Peyer's patch (tissue), 4 donors: ENCODE measurements around the gene ZC3HAV1. TPM values are rescaled to one million over a fixed set of nuclear protein-coding genes. Genes with fewer than 3 reads are reported as not detected.

Experiments used
- DNase-seq, 3 donors: peaks; one replicate each; pipeline ENCODE4 v3.0.0-alpha.2; 2017 to 2019
- H3K27ac ChIP-seq, 4 donors: fragments of 200-600 bp; sonication (generic); one replicate each; pipeline ENCODE4 v1.5.1; 2016 to 2019
- H3K27me3 ChIP-seq, 2 donors: fragments of 200-600 bp; sonication (generic); one replicate each; pipeline ENCODE4 v1.5.1; 2019
- H3K36me3 ChIP-seq, 3 donors: fragments of 200-600 bp; sonication (generic); one replicate each; pipeline ENCODE4 v1.5.1; 2016 to 2019
- H3K4me1 ChIP-seq, 4 donors: fragments of 200-600 bp; sonication (generic); one replicate each; pipeline ENCODE4 v1.5.1; 2016 to 2019
- H3K4me3 ChIP-seq, 4 donors: fragments of 200-600 bp; sonication (generic); 1 replicate in 3 of 4; 2 replicates in 1 of 4; pipeline ENCODE4 v1.5.1; 2016 to 2019; ENCODE audit warnings: mild to moderate bottlenecking in 1 of 4
- H3K9me3 ChIP-seq, 4 donors: fragments of 200-600 bp; sonication (generic); one replicate each; pipeline ENCODE4 v1.5.1; 2016 to 2019; ENCODE audit warnings: mild to moderate bottlenecking in 1 of 4
- CTCF ChIP-seq, 6 experiments: fragments of 450-650 bp in 4 of 6; fragments of 200-600 bp in 2 of 6; sonication (generic) in 1 of 6; IDR thresholded peaks; one replicate each; pipeline ENCODE4 v1.5.1; 2017 to 2019; ENCODE audit warnings: antibody characterized with exemption in 6 of 6, mild to moderate bottlenecking in 3 of 6, moderate library complexity in 1 of 6
- POLR2A ChIP-seq, 2 donors: fragments of 450-650 bp; IDR thresholded peaks; one replicate each; pipeline ENCODE4 v1.5.1; 2017; ENCODE audit warnings: antibody characterized with exemption in 2 of 2, mild to moderate bottlenecking in 2 of 2, moderate library complexity in 2 of 2
- total RNA-seq, 4 donors: library from RNA; depleted of rRNA; stranded (reverse); fragments of >200 nt; gene quantifications; one replicate each; pipeline ENCODE4 v1.1.0, GENCODE V29; 2016

Gene ZC3HAV1
- total RNA-seq, 4 donors from 2014 or later = 23.5 to 42.1 (median 32.7) TPM

GRCh38 chr7:139023076-139023475, 86.4 kb downstream of the ZC3HAV1 start:
- H3K27ac ChIP-seq = no peak overlapping the region
- no peaks in the 10 kb centered on the region for H3K9me3 ChIP-seq
- no peak for DNase-seq
- no peak for TF ChIP-seq CTCF (IDR thresholded peaks at IDR 0.05)
- TF ChIP-seq POLR2A (IDR thresholded peaks at IDR 0.05) = no peak
- peaks cover 0 to 20% (median 0%) of the 10 kb centered on the region in 3 donors for H3K36me3 ChIP-seq
- no peak overlapping the region for H3K4me3 ChIP-seq
- H3K4me1 ChIP-seq = no peaks in the 10 kb centered on the region
- H3K27me3 ChIP-seq = no peaks in the 10 kb centered on the region

GRCh38 chr7:139022286-139022685, 87.2 kb downstream of the ZC3HAV1 start:
- Histone ChIP-seq H3K27ac (no peak overlapping the region), H3K4me3 (no peak overlapping the region), H3K27me3 (no peaks in the 10 kb centered on the region), H3K9me3 (no peaks in the 10 kb centered on the region), H3K4me1 (no peaks in the 10 kb centered on the region), H3K36me3 (peaks cover 0 to 12% (median 0%) of the 10 kb centered on the region in 3 donors)
- no peak for TF ChIP-seq POLR2A (IDR thresholded peaks at IDR 0.05)
- no peak for TF ChIP-seq CTCF (IDR thresholded peaks at IDR 0.05)
- DNase-seq = no peak

GRCh38 chr7:139018910-139019309, 90.6 kb downstream of the ZC3HAV1 start:
- no peak for DNase-seq
- TF ChIP-seq CTCF (IDR thresholded peaks at IDR 0.05) (no peak), POLR2A (IDR thresholded peaks at IDR 0.05) (no peak)
- H3K36me3 ChIP-seq = no peaks in the 10 kb centered on the region
- no peaks in the 10 kb centered on the region for H3K4me1 ChIP-seq
- no peaks in the 10 kb centered on the region for H3K9me3 ChIP-seq
- no peak overlapping the region for H3K4me3 ChIP-seq
- no peaks in the 10 kb centered on the region for H3K27me3 ChIP-seq
- H3K27ac ChIP-seq = no peak overlapping the region

GRCh38 chr7:139016931-139017511, 92.5 kb downstream of the ZC3HAV1 start:
- DNase-seq = peak in 2 of 3 donors; percentile 46 to 83
- TF ChIP-seq CTCF (IDR thresholded peaks at IDR 0.05) (peak; percentile 35 to 74 (median 64)), POLR2A (IDR thresholded peaks at IDR 0.05) (no peak)
- no peaks in the 10 kb centered on the region for H3K9me3 ChIP-seq
- no peaks in the 10 kb centered on the region for H3K27me3 ChIP-seq
- H3K4me1 ChIP-seq = no peaks in the 10 kb centered on the region
- no peaks in the 10 kb centered on the region for H3K36me3 ChIP-seq
- H3K4me3 ChIP-seq = no peak overlapping the region
- H3K27ac ChIP-seq = no peak overlapping the region

GRCh38 chr7:139011373-139011772, 98.1 kb downstream of the ZC3HAV1 start:
- Histone ChIP-seq H3K27me3 (no peaks in the 10 kb centered on the region), H3K27ac (no peak overlapping the region), H3K4me1 (no peaks in the 10 kb centered on the region), H3K9me3 (no peaks in the 10 kb centered on the region), H3K36me3 (no peaks in the 10 kb centered on the region), H3K4me3 (no peak overlapping the region)
- TF ChIP-seq POLR2A (IDR thresholded peaks at IDR 0.05) (no peak), CTCF (IDR thresholded peaks at IDR 0.05) (no peak)
- DNase-seq = no peak
